ENCODE data around the gene RHOA.

RHOA gene

DNA sequence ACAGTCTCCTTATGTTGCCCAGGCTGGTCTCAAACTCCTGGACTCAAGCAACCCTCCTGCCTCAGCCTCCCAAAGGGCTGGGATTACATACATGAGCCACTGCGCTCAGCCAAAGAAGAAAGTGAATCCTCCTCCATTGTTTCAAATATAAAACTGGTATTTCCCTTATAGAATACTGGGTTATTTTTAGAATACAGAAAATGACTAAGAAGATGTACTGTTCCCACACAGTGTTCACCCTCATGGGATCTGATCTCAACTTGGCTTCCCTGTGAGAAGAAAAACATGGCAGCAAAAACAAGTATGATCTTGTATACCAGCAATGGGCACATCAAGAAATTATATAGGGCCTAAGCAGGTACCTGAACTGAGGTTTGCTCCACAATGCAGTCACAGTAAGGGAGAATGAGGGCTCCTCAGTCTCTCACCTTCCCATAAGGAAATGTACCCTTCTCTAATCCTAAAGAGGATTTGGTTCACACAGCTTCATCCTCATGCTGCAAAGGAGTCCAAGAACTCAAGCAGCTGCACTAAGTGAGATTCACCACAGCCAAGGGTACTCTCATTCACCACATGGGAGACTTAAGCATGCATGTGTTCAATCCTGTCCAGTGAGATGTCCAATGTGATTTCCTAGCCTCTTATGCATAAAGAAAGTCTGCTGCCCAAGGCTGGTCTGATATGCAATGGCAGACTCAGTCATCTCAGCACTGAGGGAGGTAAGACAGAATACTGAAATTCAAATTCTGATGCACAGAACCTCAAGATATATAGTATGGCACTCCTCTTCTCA lies 97.7 kb downstream of the RHOA start:
- DNase-seq, result no peak

DNA sequence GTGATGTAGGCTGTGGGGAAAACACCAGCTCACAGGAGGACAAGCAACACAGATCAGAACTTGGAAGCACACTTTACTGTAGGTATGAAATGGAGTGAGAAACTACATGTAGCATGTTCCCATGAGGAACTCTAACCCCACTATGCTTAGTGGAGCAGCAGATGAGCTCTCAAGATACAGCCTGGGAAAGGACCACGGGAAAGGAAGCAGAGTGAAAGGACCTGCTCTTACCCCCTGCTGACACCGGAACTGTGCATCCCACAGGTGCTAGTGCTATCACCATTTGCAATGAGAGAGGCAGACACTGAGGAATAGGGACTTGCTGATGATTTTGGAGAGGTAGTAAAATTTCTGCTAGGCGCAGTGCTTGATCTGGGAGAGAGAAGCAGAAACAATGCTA lies 100.5 kb downstream of the RHOA start:
- no peak for DNase-seq

DNA sequence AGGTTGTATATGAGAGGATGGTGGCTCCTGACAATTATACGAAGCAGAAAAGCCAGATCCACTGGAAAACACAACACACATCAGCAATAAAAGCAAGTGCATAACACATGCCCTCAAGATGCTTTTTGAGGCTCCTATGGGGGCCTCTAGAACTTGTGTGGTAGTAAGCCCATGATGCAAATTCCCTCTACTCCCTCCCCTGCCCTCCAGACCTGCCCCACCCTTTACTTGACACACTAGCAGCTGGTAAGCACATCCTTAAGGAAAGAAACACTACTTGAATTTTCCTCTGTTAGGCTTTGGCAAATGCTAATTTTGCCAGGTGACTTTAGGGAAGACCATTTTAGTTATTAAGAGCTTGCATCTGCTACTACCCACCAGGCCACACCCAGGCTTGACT lies 101.1 kb downstream of the RHOA start:
- DNase-seq, result no peak

Data from SIG-M5 (cell line).